ENCODE data around the gene TMEM101.
A peak's percentile ranks its signal among the peaks of the same experiment; 100 is the strongest.
"Not testable (repeated sequence)": the region's sequence is repeated elsewhere in the genome, so short reads cannot be mapped to it uniquely, and the experiment has no call there.

TMEM101 gene

DNA sequence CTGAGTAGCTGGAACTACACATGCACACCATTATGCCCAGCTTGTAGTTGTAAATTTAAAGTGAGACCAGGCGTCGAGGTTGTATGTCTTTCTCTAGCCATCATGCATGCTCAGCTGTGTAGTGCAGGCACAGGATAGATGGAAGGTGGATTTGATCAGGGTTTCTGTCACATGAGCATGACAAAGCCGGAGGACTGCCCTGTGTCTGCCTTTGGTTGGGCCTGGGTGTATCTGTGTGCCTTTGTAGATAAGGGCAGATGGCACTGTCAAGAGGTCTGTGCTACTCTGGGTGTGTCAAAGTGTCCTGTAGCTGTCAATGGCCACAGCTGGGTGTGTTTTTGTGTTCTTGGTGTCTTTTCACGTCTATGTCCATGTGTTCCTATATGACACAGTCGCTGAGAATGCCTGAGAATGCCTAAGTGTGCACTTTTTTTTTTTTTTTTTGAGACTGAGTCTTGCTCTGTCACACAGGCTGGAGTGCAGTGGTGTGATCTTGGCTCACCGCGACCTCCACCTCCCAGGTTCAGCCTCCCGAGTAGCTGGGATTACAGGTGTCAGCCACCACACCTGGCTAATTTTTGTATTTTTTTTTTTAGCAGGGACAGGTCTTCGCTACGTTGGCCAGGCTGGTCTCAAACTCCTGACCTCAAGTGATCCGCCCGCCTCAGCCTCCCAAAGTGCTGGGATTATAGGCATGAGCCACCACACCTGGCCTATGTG, 14.5 kb downstream of the TMEM101 start:
- DNase-seq (ENCODE audit: low spot score) = no peak

DNA sequence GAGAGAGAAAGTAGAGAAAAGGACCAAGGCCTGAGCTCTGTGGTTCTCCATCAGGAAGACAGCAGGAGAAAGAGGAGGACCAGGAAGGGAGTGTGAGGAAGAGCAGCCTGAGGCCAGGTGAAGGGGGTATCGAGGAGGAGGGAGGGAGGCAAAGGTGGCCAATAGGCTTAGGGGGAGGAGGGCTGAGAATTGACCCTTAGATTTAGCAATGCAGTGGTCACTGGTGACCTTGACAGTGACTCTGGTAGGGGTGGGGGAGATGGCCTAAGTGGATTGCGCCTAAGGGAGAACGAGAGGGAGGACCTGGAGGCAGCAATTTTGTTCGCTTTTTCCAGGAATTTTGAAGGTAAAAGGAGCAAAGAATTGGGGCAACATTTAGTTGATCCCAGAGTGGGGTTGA, 15.7 kb downstream of the TMEM101 start:
- no peak for DNase-seq (ENCODE audit: low spot score)

DNA sequence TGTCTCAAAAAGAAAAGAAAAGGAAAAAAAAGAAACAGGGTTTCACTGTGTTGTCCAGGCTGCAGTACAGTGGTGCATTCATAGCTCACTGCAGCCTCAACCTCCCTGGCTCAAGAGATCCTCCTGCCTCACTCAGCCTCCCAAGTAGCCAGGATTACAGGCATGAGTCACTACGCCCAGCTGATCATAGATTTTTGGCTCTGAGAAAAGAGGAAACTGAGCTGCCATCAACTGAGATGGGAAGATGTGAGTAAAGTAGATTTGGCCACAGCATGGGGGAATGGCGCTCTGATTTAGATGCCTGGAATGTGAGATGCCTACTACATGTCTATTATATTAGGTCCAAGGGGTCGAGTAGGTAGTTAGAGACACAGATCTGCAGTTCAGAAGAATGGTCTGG, 16.2 kb downstream of the TMEM101 start:
- DNase-seq (ENCODE audit: low spot score) = no peak

DNA sequence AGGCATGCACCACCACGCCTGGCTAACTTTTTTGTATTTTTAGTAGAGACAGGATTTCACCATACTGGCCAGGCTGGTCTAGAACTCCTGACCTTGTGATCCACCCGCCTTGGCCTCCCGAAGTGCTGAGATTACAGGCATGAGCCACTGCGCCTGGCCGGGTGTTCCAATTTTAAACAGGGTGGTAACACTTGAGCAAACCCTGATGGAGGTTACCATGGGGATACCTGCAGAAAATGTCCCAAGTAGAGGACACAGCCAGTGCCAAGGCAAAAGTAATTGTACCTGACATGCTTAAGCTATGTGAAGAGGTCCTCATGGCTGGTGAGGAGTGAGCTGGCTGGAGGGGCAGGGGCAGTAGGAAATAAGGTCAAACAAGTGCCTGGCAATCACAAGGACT, 17.6 kb downstream of the TMEM101 start:
- not testable (repeated sequence) for DNase-seq (ENCODE audit: low spot score)

DNA sequence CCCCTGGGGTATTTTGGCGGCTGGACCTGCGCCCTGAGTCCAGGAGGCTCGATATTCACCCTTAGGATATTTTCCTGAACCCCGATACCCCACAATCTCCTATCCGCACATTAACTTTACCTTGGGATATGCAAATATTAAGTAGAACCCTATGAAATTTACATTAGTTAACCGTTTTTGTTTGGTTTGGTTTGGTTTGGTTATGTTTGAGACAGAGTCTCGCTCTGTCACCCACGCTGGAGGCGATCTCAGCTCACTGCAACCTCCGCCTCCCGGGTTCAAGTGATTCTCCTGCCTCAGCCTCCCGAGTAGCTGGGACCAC, 19.7 kb downstream of the TMEM101 start:
- DNase-seq (ENCODE audit: low spot score) = no peak

DNA sequence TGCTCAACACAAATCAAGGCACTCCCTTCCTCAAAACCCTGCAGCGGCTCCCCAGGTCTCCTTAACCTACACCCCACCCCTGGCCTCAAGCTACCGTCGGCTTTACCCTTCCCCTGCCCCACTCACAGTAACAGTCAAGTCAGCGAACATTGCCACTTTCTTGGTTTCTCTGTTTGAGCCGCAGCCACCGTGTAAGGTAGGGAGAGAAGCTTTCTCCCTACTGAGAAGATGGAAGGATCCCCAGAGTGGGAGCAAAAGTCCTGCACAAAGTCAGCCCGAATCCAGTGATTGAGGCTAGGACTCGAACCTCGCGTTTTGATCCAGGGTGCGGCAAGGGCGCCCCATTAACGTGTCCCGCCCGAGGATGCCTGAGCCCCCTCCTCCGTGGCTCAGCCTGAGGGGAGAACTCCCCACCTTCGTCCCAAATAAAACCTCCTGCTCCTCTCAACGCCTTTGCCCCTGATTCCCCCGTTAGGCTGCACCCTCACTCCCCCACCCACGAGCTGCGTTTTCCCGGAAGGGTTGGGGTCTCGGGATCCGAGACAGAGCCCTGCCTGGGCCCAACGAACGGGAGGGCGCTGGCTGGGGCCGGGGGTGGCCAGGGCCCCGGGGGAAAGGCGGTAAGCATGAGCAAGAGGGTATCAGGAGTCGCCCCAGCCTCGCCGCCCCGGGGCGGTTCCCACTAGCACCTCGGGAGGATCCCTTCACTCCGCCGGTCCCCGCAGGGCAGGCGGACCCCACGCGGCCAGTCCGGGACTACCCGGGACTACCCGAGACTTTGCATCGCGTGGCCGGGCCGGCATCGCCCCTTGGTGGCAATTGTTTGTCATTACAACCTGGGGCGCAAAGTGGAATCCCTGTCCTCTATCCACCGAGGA, 20.3 kb downstream of the TMEM101 start:
- DNase-seq (ENCODE audit: low spot score) = peak; percentile 68

DNA sequence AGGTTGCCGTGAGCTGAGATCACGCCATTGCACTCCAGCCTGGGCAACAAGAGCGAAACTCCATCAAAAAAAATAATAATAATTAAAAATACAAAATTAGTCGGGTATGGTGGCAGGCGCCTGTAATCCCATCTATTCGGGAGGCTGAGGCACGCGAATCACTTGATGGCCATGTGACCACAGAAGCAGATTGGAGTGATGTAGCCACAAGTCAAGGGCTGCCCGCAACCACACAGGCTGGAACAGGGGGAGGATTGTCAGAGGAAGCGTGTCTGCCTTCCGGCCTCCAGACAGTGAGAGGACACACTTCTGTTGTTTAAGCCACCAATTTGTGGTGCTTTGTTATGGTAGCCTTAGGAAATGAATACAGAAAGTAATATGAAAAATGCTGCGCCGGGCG, 22.1 kb downstream of the TMEM101 start:
- no peak for DNase-seq (ENCODE audit: low spot score)

DNA sequence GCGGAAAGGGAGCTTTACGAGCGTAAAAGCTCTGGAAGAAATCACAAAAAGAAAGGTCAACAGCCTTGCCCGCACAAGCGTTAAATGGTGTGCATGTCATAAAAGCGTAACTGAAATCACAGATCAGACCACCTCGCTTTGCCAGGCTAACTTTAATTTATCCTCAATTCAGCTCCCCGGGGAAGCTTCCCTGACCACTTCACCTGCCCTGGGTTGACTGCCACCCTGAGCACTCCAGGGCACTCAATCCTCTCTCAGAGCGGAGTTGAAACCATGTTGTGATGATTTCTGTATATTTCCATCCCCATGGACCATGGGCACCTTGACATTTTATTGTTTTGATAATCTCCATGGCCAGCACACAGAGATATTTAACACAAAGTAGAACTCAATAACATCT, 26.5 kb downstream of the TMEM101 start:
- no peak for DNase-seq (ENCODE audit: low spot score)

DNA sequence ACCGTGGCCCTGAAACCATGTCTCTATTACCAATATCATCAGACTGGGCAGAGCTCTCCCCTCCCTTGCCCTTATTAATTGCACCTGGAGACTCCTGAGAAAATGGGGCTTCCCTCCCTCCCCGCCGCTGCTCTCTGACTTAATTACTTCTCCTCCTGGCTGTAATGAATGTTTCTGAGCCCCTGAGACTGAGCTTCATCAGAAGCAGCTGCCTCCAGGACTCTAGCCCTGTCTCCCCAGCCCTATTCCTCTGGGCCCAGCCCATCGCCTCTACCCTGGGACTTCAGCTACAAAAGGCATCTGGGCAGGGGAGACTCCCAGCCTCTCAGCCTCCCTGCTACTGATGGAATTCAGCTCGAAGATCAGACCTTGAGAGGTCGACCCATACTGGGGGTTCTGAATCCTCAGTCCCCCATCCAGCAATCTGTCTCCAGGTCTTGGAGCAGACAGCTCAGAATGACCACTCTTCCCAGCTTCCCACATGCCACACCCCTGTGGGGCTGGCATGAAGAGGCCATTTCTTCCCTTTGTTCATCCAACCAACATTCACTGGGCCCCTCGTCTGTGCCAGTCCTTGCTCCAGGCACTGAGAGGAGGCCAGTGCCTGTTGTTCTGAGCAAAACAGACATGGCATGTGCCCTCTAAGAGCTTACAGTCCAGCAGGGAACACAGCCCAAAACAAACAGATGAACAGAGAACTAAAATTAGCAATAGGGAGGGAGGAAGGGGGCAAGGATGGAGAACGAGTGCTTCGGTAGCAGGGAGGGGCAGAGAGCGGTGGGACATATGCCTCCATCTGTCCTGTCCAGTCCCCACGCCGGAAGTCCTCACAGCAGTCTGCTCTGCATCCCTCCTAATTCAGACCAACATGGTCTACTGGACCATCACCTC, 27.4 kb downstream of the TMEM101 start:
- DNase-seq (ENCODE audit: low spot score) = no peak

DNA sequence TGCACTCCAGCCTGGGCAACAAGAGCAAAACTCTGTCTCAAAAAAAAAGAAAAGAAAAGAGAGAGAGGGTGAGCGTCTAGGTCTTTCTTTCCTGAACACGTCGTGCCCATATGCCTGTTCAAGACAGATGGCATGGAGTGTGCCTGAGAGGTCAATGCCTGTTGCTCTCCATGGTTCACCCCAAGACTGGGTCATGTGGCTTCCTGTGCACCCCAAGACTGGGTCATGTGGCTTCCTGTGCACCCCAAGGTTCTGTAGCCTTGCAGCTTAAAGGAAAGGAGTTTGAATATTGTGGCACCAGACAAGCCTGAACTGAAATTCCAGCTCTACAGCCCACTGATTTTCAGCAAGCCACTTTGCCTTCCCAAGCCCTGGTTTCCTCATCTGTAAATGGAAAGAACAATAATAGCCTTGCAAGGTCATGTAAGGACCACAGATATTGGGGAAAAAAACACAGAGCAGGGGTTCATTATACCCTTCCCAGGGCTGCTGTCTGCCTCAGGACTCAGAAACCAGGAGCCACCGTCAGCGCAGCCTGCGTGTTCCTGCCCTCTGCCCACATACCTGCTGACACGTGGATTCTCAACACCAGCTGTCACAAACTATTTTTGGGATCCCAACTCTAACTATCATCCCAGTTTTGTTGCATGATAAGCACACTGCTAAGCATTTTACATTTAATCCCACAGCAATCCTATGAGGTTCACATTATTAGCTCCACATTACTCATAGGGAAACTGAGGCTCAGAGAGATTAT, 28.4 kb downstream of the TMEM101 start:
- DNase-seq (ENCODE audit: low spot score) = no peak

DNA sequence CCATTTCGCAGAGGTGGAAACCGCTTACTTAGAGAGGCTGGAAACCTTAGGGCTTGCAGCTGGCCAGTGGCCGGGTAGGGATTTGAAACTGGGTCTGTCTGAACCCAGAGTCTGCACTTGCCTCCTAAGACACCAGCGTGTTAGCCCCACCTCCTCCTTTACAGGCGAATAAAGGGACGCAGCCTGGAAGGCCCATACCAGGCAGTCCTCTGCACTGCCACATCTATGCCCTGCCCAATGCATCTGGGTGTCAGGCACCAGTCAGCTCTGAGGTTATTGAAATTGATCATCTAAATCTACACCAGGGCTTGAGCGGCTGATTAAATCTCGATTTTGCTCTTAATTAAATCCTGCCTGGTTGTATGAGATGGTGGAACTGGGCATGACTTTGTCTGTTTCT, 30.2 kb downstream of the TMEM101 start:
- DNase-seq (ENCODE audit: low spot score) = no peak

DNA sequence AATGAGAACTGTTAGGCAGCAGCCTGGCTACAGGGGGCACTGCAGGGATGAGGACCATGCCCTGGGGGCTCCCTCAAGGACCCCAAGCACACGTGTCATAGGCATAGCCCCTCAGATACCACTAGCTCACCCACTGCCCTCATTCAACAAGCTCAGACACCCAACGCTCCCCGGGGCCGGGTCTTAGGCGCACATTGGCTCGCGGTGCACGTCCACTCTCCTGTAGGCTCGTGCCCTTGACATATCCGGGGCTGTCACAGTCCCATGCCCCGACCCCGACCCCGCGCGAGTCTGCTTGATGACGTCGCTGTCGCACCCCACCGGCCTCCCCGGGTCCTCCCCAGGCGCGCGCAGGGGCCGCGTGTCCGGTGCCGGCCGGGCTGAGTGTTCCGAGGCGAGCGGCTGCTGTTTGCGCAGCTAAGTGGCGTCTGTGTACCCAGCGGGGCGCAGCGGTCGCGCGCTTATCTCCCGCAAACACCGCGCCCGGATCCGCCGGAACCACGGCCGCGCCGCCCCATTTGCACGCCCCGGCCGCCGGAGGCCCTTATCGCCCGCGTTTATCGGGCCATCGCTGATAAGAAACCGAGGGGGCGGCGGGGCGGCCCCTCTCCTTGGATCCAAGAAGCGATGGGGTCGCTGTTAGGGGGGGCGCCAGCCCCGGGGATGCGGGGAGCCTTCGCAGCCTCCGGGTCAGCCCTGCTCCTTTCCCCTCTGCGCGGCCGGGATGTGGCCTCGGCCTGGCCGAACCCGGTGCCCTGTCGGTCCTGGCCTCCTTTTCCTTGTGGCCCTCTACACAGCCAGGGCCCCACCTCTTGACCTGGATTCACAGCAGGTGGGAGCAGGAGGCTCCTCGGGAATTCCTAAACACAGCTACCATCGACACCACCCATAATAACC, 31.0 kb downstream of the TMEM101 start:
- no peak for DNase-seq (ENCODE audit: low spot score)

DNA sequence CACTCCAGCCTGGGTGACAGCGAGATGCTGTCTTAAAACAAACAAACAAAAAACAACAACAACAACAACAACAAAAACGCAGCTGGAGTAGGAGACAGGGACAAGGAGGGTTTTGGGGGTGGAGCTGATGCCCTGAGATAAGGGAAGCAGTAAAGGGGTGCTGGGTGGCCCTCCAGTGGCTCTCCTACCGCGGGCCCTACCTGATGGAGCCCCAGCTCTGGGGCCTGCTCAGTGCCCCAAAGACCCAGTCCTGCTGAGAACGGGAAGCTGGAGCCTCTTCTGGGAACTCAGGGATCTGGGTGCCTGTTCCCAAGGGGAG, 31.6 kb downstream of the TMEM101 start:
- DNase-seq (ENCODE audit: low spot score) = no peak

DNA sequence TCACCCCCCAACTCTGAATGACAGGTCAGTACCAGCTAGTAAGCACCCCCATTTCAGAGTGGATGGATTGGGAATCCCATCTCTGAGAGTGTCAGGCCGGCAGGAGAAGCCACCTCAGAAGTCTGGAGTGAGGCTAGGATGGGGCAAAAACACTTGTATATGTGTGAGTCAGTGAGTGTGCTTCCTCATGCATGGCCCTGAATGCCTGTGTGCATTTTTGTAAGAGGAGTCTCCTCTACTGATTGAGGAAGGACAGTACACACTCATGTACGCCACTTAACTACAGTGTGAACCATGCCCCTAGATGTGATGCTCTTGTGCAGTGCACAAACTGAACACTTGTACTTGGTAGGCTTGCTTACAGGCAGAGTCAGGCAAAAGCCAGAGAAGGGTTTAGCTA, 32.6 kb downstream of the TMEM101 start:
- DNase-seq (ENCODE audit: low spot score) = no peak

DNA sequence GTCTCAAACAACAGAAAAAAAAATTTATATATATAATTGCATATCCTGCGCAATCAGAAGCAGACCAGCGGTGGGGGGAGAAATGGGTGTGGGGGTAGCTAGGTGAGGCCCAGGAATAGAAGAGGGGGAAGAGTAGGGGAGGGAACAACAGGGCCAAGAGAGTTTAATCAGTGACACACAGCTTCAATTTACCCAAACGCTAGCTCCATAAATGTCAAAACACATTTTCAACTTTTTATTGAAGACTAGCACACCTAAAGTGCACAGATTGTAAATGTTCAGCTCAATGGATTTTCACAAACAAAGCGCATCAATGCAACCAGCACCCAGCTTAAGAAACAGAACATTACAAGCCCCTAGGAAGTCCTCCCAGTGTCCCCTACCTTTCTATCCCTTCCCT, 35.1 kb downstream of the TMEM101 start:
- no peak for DNase-seq (ENCODE audit: low spot score)

DNA sequence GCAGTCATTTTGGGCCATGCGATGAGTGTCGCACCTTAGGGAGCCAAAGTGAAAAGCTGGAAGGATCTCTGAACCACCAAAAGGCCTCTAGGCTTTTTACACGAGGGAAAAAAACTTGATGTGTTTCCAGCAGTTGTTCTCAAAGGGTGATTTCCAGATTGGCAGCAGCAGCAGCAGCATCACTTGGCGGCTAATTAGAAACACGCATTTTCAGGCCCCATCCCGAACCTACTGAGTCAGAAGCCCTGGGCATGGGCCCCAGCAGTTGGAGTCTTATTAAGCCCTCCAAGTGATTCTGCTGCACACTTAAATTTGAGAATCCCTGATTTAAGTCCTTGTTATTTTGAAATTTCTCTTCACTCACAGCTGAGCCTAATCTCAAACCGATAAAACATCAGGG, 35.8 kb downstream of the TMEM101 start:
- DNase-seq (ENCODE audit: low spot score) = no peak

DNA sequence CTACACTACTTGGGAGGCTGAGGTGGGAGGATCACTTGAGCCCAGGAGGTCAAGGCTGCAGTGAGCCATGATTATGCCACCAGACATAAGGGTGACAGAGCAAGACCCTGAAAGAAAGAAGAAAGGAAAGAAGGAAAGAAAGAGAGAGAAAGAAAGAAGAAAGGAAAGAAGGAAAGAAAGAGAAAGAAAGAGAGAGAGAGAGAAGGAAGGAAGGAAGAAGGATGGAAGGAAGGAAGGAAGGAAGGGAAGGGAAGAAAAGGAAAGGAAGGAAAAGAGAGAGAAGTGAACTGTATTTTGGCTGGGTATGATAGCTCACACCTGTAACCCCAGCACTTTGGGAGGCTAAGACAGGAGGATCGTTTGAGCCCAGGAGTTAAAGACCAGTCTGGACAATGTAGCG, 36.7 kb downstream of the TMEM101 start:
- DNase-seq (ENCODE audit: low spot score) = no peak

DNA sequence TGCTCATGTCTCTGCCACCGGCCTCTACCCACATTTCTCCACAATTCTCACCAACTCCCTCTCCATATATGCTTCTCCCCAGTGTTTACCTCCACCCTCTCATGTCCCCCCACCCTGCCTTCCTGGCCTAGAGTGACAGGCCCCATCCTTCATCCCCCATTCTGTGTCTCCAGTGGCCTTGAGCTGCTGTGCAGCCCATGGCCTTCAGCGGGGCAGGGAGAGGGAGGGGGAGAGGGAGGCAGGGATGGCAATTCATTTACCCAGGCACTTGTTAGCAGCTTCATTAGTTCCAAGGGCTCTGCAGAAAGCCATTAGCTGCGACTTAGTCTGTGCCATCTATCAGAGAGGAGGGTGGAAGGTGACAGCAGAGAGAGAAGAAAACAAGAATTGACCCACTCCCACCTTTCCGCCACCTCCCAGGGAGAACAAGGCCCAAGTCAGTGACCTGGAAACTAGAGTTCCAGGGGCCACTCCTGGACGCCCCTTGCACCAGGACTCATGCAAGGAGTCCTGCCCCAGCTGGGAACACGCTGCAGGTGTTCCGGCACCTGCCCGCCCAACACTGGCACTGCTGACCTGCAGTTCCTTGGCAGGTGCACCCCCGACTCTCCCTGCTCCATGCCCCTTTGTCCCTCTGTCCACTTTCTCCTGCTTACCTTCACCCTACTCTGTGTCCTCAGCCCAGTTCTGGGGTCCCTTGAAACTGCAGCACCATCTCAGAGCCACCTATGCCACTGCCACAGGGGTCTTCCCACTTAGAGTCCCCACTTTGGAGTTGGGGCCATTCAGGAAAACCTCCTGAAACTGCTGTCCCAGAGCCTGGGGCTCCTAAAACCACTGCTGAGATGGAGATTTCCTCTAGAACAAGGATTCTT, 37.6 kb downstream of the TMEM101 start:
- DNase-seq (ENCODE audit: low spot score) = no peak

DNA sequence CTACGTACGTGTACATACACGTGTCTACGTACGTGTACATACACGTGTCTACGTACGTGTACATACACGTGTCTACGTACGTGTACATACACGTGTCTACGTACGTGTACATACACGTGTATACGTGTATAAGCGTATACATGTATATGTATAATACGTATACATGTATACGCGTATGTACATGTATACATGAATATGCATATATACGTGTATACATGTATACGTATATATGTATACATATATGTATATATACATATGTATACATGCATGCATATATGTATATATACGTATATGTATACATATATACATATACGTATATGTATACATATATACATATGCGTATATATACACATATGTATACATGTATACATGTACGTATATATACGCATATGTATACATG, 38.9 kb downstream of the TMEM101 start:
- DNase-seq (ENCODE audit: low spot score) = no peak
